Esophagus mucosa (tissue), 1 donor: ENCODE measurements around the gene FRMD4B. TPM values are rescaled to one million over a fixed set of nuclear protein-coding genes. Genes with fewer than 3 reads are reported as not detected.

Experiments used
- ATAC-seq: fragments of 200-7000 bp; cut with Tn5 transposase; one replicate; pipeline ENCODE4 v1.9.1; 2020
- total RNA-seq: library from RNA; stranded (reverse); gene quantifications from one replicate; pipeline ENCODE4 v1.2.4, GENCODE V29; 2023
- donor health status: DM: yes; HTN: yes; CAD: no.

The FRMD4B gene
- total RNA-seq, result 35.1 TPM

- ATAC-seq, result peak; percentile 65
Observed at GRCh38 chr3:69385723-69386555, at the start of gene FRMD4B. Gene FRMD4B, minus strand, starts transcription at chr3:69386088. Its CDS starts 99 bp downstream, at chr3:69385989.

GRCh38 chr3:69433969-69434325, 48.1 kb upstream of the FRMD4B start:
- peak; percentile 75 for ATAC-seq

GRCh38 chr3:69433121-69433968, 47.5 kb upstream of the FRMD4B start:
- ATAC-seq, result peak; percentile 48

DNA sequence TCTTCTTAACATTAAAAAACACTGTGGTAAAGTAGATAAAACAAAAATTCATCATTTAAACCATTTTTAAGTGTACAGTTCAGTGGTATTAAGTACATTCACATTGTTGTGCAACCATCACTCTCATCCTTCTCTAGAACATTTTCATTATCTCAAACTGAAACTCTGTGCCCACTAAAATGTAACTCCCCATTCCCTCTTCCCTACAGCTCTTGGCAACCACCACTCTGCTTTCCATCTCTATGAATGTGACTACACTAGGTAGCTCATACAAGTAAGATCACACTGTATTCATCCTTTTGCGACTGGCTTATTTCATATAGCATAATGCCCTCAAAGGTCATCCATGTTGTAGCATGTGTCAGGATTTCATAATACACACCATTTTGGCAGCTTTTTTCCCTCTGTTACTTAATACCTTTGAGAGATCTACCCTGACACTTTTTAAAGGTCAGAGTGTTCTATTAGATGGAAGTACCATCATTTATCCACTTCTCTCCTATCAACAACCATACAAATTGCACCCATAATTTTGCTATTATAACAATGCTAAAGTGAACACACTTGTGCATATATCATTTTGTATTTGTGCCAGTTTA, 42.9 kb upstream of the FRMD4B start:
- ATAC-seq, result no peak

- ATAC-seq, result no peak
Observed at GRCh38 chr3:69426967-69427304, 41.0 kb upstream of the FRMD4B start.

DNA sequence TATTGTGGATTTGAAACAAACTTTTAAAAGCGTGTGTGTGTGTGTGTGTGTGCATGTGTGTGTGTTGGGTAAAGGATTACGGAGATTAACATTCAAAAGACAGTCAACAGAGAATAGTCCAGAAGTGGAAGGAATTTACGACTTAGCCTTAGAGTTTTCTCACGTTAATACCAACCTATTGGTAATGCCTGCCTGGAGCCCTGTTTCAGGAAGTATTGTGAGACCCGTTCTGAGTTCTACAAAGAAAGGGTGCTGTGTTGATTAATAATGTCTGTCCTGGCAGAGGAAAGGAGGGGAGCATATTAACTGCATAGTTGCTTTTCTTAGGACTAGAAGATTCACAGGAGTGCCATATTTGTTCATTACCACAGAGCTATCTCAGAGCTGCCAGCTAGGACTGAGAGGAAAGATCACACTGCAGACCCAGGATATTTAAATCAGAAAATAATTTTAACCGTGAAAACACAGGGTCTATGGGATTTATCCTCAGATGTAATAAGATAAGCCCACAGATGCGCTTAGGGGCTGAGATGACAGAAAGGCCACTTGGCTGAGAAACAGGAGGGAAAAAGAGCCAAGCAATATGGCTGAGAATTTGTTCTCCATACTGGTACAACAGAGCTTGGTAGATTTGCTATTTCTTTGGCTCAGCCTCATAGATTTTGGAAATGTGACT, 40.5 kb upstream of the FRMD4B start:
- ATAC-seq, result no peak

GRCh38 chr3:69425249-69425648, 39.4 kb upstream of the FRMD4B start:
- peak; percentile 69 for ATAC-seq

- no peak for ATAC-seq
Observed at GRCh38 chr3:69423463-69424155, 37.7 kb upstream of the FRMD4B start.

DNA sequence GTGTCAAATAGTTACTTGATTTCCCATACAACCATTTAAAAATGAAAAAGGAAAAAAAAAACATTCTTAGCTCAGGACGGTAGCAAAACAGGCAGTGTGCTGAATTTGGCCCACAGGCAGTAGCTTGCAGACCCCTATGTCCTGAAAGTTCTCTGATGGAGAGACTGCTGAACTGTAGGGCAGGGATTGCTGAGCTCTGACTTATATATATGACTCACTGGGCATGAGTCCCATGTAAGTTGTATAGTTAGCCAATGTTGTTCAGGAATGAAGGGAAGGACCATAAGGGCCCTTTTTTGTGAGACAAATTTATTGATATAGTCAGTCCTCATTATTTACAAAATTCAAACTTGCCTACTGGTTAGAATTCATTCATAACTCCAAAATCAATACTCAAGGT, 36.9 kb upstream of the FRMD4B start:
- peak; percentile 56 for ATAC-seq

GRCh38 chr3:69420781-69421520, 35.1 kb upstream of the FRMD4B start:
- peak; percentile 74 for ATAC-seq

DNA sequence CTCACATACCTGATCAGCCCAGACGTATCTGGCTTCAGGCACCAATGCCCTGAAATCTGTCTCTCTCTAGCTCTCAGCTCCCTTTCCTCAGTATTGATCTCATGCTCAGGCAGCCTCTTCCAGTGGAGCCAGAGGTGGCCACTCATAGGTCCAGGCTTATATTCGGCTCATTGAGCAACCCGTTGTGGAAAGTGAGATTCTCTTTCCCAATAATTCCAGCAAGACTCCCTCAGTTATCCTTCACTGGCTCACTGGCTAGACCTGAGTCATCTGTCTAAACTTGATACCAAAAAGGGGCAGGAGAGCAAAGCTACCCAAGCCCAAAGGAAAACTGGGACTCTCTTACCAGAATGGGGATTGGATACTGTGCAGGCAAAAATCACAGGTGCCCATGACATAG, 33.4 kb upstream of the FRMD4B start:
- ATAC-seq, result no peak

DNA sequence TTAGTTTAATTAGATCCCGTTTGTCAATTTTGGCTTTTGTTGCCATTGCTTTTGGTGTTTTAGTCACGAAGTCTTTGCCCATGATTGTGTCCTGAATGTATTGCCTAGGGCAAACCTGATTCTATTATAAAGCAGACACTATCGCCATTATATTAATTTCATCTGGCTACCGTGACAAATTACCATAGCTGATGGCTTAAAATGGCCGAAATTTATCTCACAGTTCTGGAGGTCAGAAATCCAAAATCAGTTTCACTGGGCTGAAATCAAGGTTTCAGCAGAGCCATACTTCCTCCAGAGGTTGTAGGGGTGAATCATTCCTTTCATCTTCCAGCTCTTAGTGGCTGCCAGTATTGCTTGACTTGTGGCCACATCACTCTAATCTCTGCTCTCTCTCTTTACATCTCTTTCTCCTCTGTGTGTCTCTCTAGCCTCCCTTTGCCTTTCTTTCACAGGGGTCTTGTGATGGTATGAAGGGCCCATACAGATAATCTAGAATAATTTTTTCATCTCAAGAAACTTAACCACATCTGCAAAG, 31.7 kb upstream of the FRMD4B start:
- ATAC-seq, result no peak

DNA sequence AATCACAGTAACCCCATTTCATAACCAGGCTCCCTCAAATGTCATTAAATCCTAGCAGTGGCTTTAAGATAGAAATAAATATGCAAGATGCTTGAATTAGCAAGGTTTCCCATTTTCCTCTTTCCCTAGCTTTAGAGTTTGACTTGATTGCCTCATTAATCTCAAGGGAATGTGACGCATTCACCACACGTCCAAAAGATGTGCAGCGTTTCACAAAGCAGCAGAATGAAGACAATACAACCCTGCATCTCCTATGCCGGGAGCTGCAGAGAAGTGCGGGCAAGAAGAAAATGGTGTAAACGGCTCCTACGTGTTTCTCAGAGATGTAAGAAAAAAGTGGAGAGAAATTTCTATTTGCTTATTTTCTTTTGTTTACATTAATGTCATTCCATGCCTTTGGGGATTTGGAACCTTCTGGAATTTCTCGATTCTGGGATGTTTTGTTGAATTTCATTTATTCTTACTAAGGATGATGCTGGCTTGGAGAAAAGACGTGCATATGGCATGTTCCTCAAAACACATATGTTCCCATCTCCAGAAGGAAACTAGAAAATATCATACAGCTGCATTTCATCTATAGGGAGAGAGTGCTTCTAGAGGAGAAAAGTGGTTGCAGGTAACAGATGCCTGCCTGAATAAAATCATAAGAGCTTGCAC, 27.8 kb upstream of the FRMD4B start:
- ATAC-seq, result no peak

DNA sequence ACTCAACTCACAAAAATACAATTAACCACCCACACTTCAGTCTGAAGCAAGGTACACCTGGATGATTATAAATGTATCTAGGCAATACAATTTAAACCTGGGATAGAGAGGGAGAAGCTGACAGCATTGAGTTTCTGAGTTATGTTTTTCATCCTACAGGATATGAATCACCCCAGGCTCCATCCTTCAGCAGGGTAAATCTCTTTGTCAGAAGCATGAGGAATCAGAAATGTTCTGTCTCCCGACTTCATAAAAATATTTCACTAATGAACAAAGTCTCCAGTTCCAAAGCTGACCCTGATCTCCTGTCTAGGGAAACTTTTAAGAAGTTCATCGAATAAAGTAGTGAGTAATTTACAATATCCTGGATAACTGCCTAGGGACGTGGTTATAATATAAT, 25.5 kb upstream of the FRMD4B start:
- no peak for ATAC-seq

GRCh38 chr3:69410301-69410700, 24.4 kb upstream of the FRMD4B start:
- ATAC-seq, result peak; percentile 90

DNA sequence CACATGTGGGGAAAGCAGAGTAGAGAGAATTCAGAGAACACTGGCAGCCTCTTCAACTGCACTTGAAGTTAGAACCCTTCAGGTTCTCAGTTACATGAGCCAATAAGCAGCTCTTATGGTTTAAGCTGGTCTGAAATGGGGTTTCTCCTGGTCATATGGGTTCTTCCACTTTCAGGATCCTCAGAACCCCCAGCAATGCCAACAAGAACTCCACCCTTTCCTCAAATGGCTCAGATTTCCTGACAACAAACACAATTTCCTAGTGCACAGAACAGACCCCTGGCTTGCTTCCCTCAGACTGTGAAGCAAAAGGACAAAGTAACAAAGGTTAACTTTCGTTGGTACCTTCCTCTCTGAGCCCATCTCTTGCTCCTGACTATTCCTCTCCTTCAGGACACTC, 23.9 kb upstream of the FRMD4B start:
- ATAC-seq, result no peak

- no peak for ATAC-seq
Observed at GRCh38 chr3:69409011-69409410, 23.1 kb upstream of the FRMD4B start.

- no peak for ATAC-seq
Observed at GRCh38 chr3:69408542-69408941, 22.7 kb upstream of the FRMD4B start.

DNA sequence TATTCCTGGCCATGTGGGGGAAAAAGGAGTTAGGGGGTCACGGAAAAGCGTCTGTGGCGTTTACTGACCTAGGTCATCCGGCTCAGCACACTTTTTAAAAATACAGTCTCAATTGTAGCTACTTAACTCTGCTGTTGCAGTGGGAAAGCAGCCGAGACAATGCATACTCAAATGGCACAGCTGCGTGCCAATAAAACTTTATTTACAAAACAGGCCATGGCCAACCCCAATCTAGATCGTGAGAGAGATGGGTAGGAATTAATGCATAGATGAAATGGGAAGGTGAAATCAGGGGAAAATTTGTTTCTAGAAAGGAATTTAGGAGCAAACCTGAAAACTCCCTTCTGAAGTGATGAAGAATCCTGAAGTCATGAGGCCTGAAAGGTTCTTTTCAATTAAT, 22.0 kb upstream of the FRMD4B start:
- no peak for ATAC-seq

GRCh38 chr3:69406163-69406562, 20.3 kb upstream of the FRMD4B start:
- no peak for ATAC-seq

DNA sequence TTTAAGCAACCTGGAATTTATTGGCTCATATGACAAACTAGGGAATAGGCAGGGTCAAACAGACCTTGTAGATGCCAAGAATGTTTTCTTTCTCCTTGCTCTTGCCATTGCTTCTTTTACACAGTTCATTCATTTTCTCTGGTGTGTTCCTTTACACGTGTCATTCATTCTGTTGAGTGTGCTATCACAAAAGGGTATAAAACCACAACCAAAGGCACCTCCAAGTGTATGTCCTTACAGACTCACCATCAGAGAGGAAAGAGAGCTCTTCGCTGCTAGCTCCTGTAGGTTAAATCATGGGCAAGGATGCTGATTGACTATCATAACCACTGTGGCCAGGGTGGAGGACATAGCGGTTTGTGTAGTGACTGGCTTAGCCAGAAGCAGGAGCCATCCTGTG, 19.2 kb upstream of the FRMD4B start:
- ATAC-seq, result no peak
